ENCODE data around the gene MUC7.
"Not testable (repeated sequence)": the region's sequence is repeated elsewhere in the genome, so short reads cannot be mapped to it uniquely, and the experiment has no call there.

MUC7 gene

GRCh38 chr4:70471897-70472296 is at the start of gene MUC7:
Gene MUC7, plus strand, starts transcription at chr4:70472197. Its CDS starts 1,825 bp downstream, at chr4:70474022.
- Histone ChIP-seq H3K27me3 (ENCODE audit: insufficient read depth, low read length) (no peaks in the 10 kb centered on the region), H3K4me1 (ENCODE audit: insufficient read depth, low read length) (no peaks in the 10 kb centered on the region), H3K9me3 (ENCODE audit: low read length) (no peaks in the 10 kb centered on the region), H3K4me3 (ENCODE audit: low read length) (no peak within 1 kb of the TSS), H2AFZ (ENCODE audit: low read depth, low read length) (no peak within 1 kb of the TSS), H3K36me3 (ENCODE audit: insufficient read depth, low read length) (no peaks in the 10 kb centered on the region)

- Histone ChIP-seq H3K4me3 (ENCODE audit: low read length) (no peak overlapping the region), H3K36me3 (ENCODE audit: insufficient read depth, low read length) (no peaks in the 10 kb centered on the region), H2AFZ (ENCODE audit: low read depth, low read length) (no peak overlapping the region), H3K9me3 (ENCODE audit: low read length) (no peaks in the 10 kb centered on the region), H3K4me1 (ENCODE audit: insufficient read depth, low read length) (peaks cover 2% of the 10 kb centered on the region), H3K27me3 (ENCODE audit: insufficient read depth, low read length) (no peaks in the 10 kb centered on the region)
Observed at GRCh38 chr4:70425306-70425705, 46.7 kb upstream of the MUC7 start.

GRCh38 chr4:70426789-70427188 is 45.2 kb upstream of the MUC7 start:
- H3K4me1 ChIP-seq (ENCODE audit: insufficient read depth, low read length), result peaks cover 2% of the 10 kb centered on the region
- H3K9me3 ChIP-seq (ENCODE audit: low read length), result no peaks in the 10 kb centered on the region
- no peak overlapping the region for H3K4me3 ChIP-seq (ENCODE audit: low read length)
- H3K36me3 ChIP-seq (ENCODE audit: insufficient read depth, low read length), result no peaks in the 10 kb centered on the region
- no peak overlapping the region for H2AFZ ChIP-seq (ENCODE audit: low read depth, low read length)
- no peaks in the 10 kb centered on the region for H3K27me3 ChIP-seq (ENCODE audit: insufficient read depth, low read length)

- Histone ChIP-seq H3K36me3 (ENCODE audit: insufficient read depth, low read length) (no peaks in the 10 kb centered on the region), H3K27me3 (ENCODE audit: insufficient read depth, low read length) (peaks cover 3% of the 10 kb centered on the region), H3K9me3 (ENCODE audit: low read length) (no peaks in the 10 kb centered on the region), H2AFZ (ENCODE audit: low read depth, low read length) (no peak overlapping the region), H3K4me1 (ENCODE audit: insufficient read depth, low read length) (no peaks in the 10 kb centered on the region), H3K4me3 (ENCODE audit: low read length) (no peak overlapping the region)
Observed at GRCh38 chr4:70437197-70437596, 34.8 kb upstream of the MUC7 start.

GRCh38 chr4:70442474-70442873 is 29.5 kb upstream of the MUC7 start:
- Histone ChIP-seq H3K9me3 (ENCODE audit: low read length) (no peaks in the 10 kb centered on the region), H3K36me3 (ENCODE audit: insufficient read depth, low read length) (no peaks in the 10 kb centered on the region), H3K4me1 (ENCODE audit: insufficient read depth, low read length) (no peaks in the 10 kb centered on the region), H2AFZ (ENCODE audit: low read depth, low read length) (no peak overlapping the region), H3K27me3 (ENCODE audit: insufficient read depth, low read length) (peaks cover 3% of the 10 kb centered on the region), H3K4me3 (ENCODE audit: low read length) (no peak overlapping the region)

- Histone ChIP-seq H3K4me1 (ENCODE audit: insufficient read depth, low read length) (no peaks in the 10 kb centered on the region), H3K4me3 (ENCODE audit: low read length) (no peak overlapping the region), H2AFZ (ENCODE audit: low read depth, low read length) (no peak overlapping the region), H3K27me3 (ENCODE audit: insufficient read depth, low read length) (peaks cover 3% of the 10 kb centered on the region), H3K9me3 (ENCODE audit: low read length) (no peaks in the 10 kb centered on the region), H3K36me3 (ENCODE audit: insufficient read depth, low read length) (no peaks in the 10 kb centered on the region)
Observed at GRCh38 chr4:70443329-70443728, 28.7 kb upstream of the MUC7 start.

- no peak overlapping the region for H2AFZ ChIP-seq (ENCODE audit: low read depth, low read length)
- H3K36me3 ChIP-seq (ENCODE audit: insufficient read depth, low read length), result no peaks in the 10 kb centered on the region
- no peak overlapping the region for H3K4me3 ChIP-seq (ENCODE audit: low read length)
- no peaks in the 10 kb centered on the region for H3K4me1 ChIP-seq (ENCODE audit: insufficient read depth, low read length)
- no peaks in the 10 kb centered on the region for H3K9me3 ChIP-seq (ENCODE audit: low read length)
- H3K27me3 ChIP-seq (ENCODE audit: insufficient read depth, low read length), result no peaks in the 10 kb centered on the region
Observed at GRCh38 chr4:70449220-70449619, 22.8 kb upstream of the MUC7 start.

- Histone ChIP-seq H3K36me3 (ENCODE audit: insufficient read depth, low read length) (no peaks in the 10 kb centered on the region), H3K9me3 (ENCODE audit: low read length) (no peaks in the 10 kb centered on the region), H2AFZ (ENCODE audit: low read depth, low read length) (no peak overlapping the region), H3K27me3 (ENCODE audit: insufficient read depth, low read length) (no peaks in the 10 kb centered on the region), H3K4me1 (ENCODE audit: insufficient read depth, low read length) (no peaks in the 10 kb centered on the region), H3K4me3 (ENCODE audit: low read length) (no peak overlapping the region)
Observed at GRCh38 chr4:70452946-70453345, 19.1 kb upstream of the MUC7 start.

- Histone ChIP-seq H3K36me3 (ENCODE audit: insufficient read depth, low read length) (no peaks in the 10 kb centered on the region), H3K4me1 (ENCODE audit: insufficient read depth, low read length) (no peaks in the 10 kb centered on the region), H3K9me3 (ENCODE audit: low read length) (no peaks in the 10 kb centered on the region), H3K27me3 (ENCODE audit: insufficient read depth, low read length) (no peaks in the 10 kb centered on the region), H2AFZ (ENCODE audit: low read depth, low read length) (no peak overlapping the region), H3K4me3 (ENCODE audit: low read length) (no peak overlapping the region)
Observed at GRCh38 chr4:70463335-70463734, 8.7 kb upstream of the MUC7 start.

GRCh38 chr4:70473679-70474078 is 1.7 kb downstream of the MUC7 start:
- Histone ChIP-seq H3K9me3 (ENCODE audit: low read length) (no peaks in the 10 kb centered on the region), H3K36me3 (ENCODE audit: insufficient read depth, low read length) (no peaks in the 10 kb centered on the region), H3K27me3 (ENCODE audit: insufficient read depth, low read length) (no peaks in the 10 kb centered on the region), H3K4me3 (ENCODE audit: low read length) (no peak overlapping the region), H3K4me1 (ENCODE audit: insufficient read depth, low read length) (no peaks in the 10 kb centered on the region), H2AFZ (ENCODE audit: low read depth, low read length) (no peak overlapping the region)

- Histone ChIP-seq H3K4me1 (ENCODE audit: insufficient read depth, low read length) (no peaks in the 10 kb centered on the region), H3K27me3 (ENCODE audit: insufficient read depth, low read length) (no peaks in the 10 kb centered on the region), H3K4me3 (ENCODE audit: low read length) (no peak overlapping the region)
Observed at GRCh38 chr4:70488748-70489147, 16.8 kb downstream of the MUC7 start.

GRCh38 chr4:70496231-70496630 is 24.2 kb downstream of the MUC7 start:
- H3K27me3 ChIP-seq (ENCODE audit: insufficient read depth, low read length), result no peaks in the 10 kb centered on the region
- H2AFZ ChIP-seq (ENCODE audit: low read depth, low read length), result no peak overlapping the region
- no peak overlapping the region for H3K4me3 ChIP-seq (ENCODE audit: low read length)
- H3K4me1 ChIP-seq (ENCODE audit: insufficient read depth, low read length), result no peaks in the 10 kb centered on the region
- no peaks in the 10 kb centered on the region for H3K9me3 ChIP-seq (ENCODE audit: low read length)
- no peaks in the 10 kb centered on the region for H3K36me3 ChIP-seq (ENCODE audit: insufficient read depth, low read length)

More at GRCh38 chr4:70488748-70489147, 16.8 kb downstream of the MUC7 start:
- no peaks in the 10 kb centered on the region for H3K9me3 ChIP-seq (ENCODE audit: low read length)
- H3K36me3 ChIP-seq (ENCODE audit: insufficient read depth, low read length), result no peaks in the 10 kb centered on the region
- H2AFZ ChIP-seq (ENCODE audit: low read depth, low read length), result no peak overlapping the region

- not testable (repeated sequence) for H2AFZ ChIP-seq (ENCODE audit: low read depth, low read length)
Observed at GRCh38 chr4:70501838-70502237, 29.8 kb downstream of the MUC7 start.

GRCh38 chr4:70504733-70505132 is 32.7 kb downstream of the MUC7 start:
- H3K9me3 ChIP-seq (ENCODE audit: low read length), result no peaks in the 10 kb centered on the region
- no peak overlapping the region for H3K4me3 ChIP-seq (ENCODE audit: low read length)
- H3K27me3 ChIP-seq (ENCODE audit: insufficient read depth, low read length), result no peaks in the 10 kb centered on the region
- H2AFZ ChIP-seq (ENCODE audit: low read depth, low read length), result no peak overlapping the region
- no peaks in the 10 kb centered on the region for H3K4me1 ChIP-seq (ENCODE audit: insufficient read depth, low read length)
- no peaks in the 10 kb centered on the region for H3K36me3 ChIP-seq (ENCODE audit: insufficient read depth, low read length)

More at GRCh38 chr4:70501838-70502237, 29.8 kb downstream of the MUC7 start:
- not testable (repeated sequence) for H3K9me3 ChIP-seq (ENCODE audit: low read length); H3K4me1 ChIP-seq (ENCODE audit: insufficient read depth, low read length); H3K27me3 ChIP-seq (ENCODE audit: insufficient read depth, low read length); H3K36me3 ChIP-seq (ENCODE audit: insufficient read depth, low read length); H3K4me3 ChIP-seq (ENCODE audit: low read length)

All from neuron (in vitro differentiated cells).